NCI-H524 (cell line): ENCODE data around the gene SEZ6.

ENCODE experiments used
- DNase-seq, 2 experiments: peaks; one replicate each; lab custom pipeline; 2025; lab: John Stamatoyannopoulos, UW

Gene SEZ6, protein sequence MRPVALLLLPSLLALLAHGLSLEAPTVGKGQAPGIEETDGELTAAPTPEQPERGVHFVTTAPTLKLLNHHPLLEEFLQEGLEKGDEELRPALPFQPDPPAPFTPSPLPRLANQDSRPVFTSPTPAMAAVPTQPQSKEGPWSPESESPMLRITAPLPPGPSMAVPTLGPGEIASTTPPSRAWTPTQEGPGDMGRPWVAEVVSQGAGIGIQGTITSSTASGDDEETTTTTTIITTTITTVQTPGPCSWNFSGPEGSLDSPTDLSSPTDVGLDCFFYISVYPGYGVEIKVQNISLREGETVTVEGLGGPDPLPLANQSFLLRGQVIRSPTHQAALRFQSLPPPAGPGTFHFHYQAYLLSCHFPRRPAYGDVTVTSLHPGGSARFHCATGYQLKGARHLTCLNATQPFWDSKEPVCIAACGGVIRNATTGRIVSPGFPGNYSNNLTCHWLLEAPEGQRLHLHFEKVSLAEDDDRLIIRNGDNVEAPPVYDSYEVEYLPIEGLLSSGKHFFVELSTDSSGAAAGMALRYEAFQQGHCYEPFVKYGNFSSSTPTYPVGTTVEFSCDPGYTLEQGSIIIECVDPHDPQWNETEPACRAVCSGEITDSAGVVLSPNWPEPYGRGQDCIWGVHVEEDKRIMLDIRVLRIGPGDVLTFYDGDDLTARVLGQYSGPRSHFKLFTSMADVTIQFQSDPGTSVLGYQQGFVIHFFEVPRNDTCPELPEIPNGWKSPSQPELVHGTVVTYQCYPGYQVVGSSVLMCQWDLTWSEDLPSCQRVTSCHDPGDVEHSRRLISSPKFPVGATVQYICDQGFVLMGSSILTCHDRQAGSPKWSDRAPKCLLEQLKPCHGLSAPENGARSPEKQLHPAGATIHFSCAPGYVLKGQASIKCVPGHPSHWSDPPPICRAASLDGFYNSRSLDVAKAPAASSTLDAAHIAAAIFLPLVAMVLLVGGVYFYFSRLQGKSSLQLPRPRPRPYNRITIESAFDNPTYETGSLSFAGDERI

GRCh38 chr17:29005936-29006511, at the start of gene SEZ6:
Gene SEZ6, minus strand, starts transcription at chr17:29006033. Its CDS starts 164 bp downstream, at chr17:29005869.
- peak; percentile 86 to 92 for DNase-seq

DNA sequence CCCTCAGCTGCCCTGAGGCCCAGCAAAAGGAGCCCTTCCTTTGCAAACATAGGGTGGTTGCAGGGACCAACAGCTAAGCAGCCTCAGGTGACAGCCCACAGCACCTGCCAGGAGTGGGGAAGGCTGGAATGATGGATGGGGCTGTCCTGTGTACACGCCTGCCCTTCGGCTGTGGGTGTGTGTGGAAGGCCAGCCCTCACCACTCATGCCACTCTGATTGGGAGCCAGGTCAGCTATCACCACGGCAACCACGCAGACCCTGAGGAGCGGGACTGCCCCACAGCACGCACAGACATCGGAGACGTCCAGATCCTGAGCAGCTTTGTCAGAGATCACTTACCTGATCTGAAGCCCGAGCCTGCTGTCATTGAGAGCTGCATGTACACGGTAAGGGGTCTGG, 49.0 kb upstream of the SEZ6 start:
- no peak for DNase-seq

DNA sequence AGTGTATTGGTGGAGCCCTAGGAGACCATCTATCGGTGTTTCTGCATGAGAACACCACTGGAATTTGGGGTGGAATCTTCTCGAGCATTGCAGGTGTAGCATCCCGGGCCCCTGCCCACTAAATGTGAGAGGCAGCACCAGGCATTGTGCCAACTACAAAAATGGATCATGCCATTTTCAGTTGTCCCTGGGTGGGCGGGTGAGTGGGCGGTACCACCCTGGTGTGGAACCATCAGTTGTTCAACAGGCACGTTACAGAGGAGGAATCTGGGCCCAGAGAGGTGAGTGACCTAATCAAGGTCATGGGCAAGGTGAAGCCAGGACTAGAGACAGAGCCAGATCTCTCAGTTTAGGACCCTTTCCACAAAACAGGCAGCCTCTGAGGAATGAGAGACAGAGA, 45.9 kb upstream of the SEZ6 start:
- DNase-seq, result no peak

DNA sequence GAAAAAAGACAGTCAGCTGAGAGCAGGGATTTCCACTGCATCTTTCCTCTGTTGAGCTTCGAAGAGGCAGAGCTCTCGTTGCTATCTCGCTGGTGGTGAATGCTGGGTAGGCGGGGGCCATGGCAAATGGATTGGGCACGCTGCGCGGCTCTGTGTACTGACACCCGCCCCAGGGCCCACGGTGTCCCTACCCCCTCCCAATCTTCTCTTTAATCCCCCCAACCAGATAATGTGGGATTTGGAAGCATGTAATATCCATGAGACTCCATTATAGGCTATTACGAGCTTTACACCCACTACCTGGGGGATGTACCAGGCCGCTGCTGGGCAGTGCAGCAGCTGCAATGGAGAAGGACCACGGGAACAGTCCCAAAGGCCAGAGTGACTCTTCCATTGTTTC, 45.4 kb upstream of the SEZ6 start:
- DNase-seq, result no peak

- no peak for DNase-seq
These were observed 44.3 kb upstream of the SEZ6 start for GRCh38 chr17:29050176-29050575.

- no peak for DNase-seq
These were observed 43.8 kb upstream of the SEZ6 start for GRCh38 chr17:29049541-29050145.

DNA sequence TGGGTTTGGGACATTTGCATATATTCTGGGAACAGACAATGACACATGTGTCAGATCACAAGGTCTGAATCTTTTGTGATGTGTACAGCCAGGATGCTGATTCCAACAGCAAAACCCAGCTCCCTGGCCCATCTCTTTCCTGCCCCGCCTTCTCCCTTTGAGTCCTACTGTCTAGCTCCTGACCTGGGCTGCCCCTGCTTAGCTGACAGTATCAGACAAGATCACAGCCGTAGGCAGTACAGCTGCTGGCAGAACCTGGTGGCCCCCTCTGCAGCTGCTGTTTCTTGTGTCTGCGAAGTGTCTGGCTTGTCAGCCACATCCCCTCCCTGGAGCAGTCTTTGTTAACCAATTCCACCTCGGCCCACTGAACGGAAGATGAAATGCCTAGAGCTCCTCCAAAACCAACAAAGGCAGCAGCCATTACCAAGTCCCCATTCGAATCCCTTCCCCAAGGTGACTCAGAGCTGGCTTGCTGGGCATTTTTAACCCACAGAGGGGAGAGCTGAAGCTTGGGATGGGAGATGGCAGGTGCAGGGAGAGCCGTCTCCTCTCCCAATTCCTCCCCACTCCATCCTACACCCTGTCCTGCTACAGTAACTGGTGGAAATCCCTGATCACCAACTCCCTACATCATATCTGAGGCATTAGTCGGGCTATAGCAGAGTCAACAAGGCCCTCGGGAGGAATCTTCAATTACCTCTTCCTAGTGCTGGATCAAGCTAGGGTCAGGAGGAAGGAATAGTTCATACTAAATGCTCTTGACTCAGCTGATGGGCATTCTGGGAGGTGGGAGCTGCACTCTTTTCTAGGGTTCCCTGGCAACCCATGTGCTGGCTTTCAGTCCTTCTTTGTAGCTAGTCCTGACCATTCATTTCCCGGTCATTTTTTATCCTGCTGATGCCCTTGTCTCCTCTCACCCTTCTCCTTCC, 42.9 kb upstream of the SEZ6 start:
- peak; percentile 70 to 94 for DNase-seq

DNA sequence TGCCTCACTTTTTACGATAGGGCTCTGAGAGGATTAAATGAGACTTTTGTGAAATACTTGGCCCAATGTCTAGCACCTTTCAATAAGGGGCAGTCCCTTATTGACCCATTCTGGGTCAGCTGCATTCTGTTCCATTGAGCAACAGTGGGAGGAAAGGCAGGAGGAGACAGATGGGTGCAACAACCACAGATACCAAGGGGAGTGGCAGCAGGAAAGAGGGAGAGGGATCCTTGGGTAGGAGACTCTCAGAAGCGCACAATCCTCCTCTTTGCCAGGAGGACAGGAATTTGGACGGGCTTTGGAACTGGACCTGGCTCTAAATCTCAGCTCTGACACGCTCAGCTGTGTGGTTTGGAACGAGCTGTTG, 40.6 kb upstream of the SEZ6 start:
- DNase-seq, result no peak

GRCh38 chr17:29045734-29046472, 40.1 kb upstream of the SEZ6 start:
- DNase-seq, result no peak

DNA sequence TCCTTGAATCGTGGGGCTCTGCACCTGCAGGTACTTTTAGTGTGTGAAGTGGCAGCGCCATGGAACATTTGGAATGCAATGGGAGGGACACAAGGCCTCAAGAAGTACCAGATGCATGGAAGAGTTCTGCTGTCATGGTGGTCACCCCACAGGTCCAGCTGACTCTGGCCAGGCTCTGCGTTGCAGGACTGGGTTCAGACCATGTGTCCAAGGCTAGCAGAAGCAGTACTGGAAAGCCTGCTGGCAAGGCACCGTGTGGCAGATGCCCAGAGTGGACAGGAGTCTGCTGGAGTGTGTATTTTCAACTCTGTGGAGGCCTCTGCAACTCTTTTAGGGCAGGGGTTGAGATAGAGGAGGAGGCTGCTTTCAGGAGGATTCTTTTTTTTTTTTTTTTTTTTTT, 39.2 kb upstream of the SEZ6 start:
- no peak for DNase-seq

DNA sequence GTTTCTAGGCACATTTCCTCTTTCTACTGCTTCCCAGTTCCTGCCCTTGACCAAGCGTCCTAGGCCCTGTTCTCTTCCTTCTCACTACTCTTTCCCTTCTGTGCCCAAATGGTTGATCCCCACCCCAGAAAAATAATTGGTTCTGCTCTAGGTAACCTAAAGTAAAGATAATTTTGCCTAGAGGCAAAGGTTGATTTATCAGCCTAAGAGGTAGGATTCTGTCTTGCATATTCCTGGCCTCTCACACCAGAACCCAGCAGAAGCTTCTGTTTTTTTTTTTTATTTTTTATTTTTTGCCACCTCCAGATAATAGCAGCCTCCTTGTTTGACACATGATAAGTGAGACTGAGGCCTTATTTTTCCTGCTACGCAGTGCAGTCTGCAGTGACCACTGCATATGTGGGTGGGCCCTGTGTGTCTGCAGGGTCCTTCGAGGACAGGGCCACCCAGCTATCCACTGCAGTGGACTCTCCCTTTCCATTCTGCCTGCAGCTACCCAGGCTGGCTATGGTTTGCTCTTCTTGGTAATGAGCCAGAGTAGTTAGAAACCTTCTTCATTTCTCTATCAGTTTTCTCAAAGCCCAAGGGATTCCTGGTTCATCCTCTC, 37.8 kb upstream of the SEZ6 start:
- no peak for DNase-seq

DNA sequence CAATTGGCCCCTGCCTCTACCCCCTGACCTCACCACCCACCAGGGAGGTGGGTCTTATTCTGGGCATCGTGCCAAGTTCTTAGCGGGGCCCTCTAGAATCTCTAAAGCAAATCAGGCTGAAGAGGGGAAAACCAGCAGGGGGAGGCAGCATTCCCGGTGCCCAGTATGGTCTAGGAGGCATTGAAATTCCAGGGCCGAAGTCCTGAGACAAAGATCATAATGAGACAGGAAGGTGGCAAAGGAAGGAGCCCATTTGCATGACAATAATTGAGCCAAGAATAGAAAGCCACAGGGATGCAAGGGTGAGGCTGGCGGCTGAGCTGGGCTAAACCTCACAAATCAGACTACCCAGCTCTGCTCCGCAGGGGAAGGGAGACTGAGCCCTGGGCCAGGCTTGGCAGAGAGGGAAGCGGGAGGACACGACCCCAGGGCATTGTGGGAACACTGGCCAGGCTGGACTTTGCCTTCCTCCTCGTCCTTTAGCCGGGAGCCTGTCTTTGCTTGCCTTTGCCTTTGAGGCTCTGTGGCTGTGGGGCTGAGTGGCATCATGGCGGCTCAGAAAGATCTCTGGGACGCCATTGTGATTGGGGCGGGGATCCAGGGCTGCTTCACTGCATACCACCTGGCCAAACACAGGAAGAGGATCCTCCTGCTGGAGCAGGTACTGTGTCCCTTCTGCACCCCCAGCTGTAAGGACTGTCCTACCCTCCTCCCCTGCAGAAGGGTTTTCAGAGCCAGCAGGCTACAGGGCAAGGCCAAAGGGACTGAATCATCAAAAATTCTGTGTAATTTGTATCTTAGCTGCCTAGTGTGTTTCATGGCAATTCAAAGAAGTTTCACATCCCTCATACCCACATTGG, 37.1 kb upstream of the SEZ6 start, which contains the start of gene PIPOX:
Gene PIPOX (plus strand): TSS at position 463 of the 860 bp plus-strand sequence. CDS start 85 bp downstream, at position 548.
- peak; percentile 97 to 98 for DNase-seq

DNA sequence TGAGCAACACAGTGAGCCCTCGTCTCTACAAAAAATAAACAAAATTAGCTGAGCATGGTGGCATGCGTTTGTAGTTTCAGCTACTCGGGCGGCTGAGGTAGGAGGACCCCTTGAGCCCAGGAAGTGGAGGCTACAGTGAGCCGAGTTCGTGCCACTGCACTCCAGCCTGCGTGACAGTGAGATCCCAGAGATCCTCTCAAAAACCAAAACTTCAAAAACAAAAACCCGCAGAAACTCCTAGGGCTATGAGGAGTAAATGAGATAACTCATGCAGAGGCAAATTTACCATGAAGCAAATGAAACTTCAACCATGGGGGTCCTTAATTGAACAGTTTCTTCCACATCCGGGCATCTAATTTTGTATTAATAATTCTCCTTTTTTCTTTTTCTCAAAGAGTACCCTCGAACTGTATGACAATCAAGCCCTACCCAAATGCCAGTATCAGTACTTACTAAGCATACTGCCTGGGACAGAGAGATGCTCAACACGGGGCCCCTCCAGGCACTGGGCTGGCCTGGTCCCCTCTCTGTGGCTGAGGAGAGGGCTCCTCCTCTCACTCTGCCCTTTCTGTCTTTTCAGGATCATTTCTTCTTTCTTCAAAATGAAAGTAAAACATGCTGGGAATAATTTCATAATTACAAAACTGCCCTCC, 36.3 kb upstream of the SEZ6 start:
- DNase-seq, result no peak

GRCh38 chr17:29041571-29041970, 35.7 kb upstream of the SEZ6 start:
- no peak for DNase-seq

DNA sequence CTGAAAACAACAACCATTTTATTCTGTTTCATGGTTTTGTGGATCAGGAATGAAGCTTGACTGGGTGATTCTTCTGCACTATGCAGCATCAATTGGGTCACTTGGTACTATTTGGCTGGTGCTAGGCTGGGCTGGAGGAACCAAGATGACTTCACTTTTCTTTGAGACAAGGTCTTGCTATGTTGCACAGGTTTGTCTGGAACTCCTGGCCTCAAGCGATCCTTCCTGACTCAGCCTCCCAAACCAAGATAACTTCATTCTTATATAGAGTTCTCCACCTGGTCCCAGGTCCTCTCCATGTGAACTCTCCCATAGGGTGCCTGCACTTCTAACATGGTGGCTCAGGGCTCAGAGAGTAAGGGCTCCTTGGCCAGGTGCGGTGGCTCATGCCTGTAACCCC, 35.3 kb upstream of the SEZ6 start:
- no peak for DNase-seq

DNA sequence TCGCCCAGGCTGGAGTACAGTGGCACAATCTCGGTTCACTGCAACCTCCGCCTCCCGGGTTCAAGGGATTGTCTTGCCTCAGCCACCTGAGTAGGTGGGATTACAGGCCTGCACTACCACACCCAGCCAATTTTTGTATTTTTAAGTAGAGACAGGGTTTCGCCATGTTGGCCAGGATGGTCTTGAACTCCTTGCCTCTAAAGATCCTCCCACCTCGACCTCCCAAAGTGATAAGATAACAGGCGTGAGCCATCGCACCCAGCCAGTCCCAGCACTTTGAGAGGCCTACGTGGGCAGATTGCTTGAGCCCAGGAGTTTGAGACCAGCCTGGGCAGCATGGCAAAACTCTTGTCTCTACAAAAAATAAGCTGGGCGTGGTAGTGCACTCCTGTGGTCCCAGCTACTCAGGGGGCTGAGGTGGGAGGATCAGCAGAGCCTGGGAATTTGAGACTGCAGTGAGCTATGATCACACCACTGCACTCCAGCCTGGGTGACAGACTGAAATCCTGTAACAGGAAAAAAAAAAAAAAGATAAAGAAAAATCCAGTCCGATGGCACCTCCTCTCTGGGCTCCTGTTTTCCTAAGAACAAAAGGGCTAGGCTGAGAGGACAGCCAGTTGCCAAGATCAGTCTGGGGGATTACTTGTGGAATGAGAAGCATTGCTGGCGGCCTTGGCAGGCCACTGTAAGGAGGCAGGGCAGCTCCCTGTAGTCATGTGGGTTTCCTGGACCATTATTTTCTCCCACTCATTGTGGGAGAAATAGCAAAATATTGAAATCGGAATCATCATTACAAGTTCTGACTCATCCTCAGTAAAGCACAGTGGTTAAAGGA, 34.1 kb upstream of the SEZ6 start:
- peak in 1 of 2 experiments; percentile 38 for DNase-seq

DNA sequence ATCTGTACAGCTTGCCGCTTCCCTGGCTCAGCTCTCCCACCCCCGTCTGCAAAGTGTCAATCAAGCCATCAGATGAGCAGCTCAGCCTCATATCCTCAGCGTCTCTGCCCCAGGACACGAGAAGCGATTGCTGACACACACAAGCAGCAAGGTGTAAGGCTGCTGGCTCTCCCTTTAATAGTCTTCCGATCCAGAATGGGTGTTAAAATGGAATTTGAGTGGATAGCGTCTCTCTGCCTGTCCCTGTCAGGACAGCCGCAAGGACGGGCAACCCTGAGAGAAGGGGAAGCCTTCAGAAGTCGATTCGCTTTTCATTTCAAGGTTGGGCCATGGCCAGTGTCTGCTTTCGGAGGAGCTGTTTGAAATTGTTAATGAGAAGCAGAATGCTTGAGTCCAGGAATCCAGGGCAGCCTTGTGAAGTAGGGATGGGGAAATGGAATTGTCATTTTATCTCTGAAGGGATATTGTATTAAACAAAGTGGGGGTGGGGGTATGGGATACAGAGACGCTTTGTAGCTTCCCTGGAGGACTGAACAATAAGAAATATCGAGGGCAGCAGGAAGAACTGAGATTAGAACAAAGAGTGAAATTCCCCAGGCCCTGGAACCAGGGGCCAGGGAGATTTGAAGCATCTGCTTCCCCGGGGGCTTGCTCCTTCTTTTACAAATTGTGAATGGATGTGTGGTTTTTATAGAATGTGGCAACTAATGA, 32.4 kb upstream of the SEZ6 start:
- DNase-seq, result no peak
